Measurements from ENCODE around the gene IL6R. TPM values are rescaled to one million over a fixed set of nuclear protein-coding genes. Genes with fewer than 3 reads are reported as not detected.

IL6R gene
- total and polyA plus RNA-seq, 2 of the 4 experiments (the other 2 are of a cell fraction): 5.3 to 9.5 TPM

DNA sequence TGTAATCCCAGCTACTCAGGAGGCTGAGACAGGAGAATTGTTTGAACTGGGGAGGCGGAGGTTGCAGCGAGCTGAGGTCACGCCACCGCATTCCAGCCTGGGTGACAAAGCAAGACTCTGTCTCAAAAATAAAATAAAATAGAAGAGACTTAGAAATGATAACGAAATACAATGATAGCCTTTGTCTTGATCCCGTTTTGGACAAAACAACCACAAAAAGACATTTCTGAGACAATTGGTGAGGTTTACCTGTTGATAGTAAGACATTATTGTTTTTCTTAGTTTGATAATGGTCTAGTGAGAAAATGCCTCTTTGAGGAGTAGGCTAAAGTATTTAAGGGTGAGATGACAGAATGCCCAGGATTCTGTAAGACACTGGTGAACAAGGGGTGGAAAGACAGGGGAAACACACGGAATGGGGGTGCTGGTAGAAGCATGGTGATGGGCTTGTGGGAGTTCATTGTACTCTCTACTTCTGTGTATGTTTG, 109.0 kb downstream of the IL6R start:
- no peak for DNase-seq
- H4K5ac ChIP-seq (ENCODE audit: low read depth, low read length): no peak overlapping the region
- H4K91ac ChIP-seq (ENCODE audit: insufficient read depth, low read depth, low read length): no peak overlapping the region
- no peaks in the 10 kb centered on the region for H3K79me1 ChIP-seq (ENCODE audit: low read depth in 1 of 2, low read length in 2 of 2)
- no peaks in the 10 kb centered on the region for H3K36me3 ChIP-seq (ENCODE audit: control insufficient read depth, insufficient read depth, low read length)
- H2BK5ac ChIP-seq (ENCODE audit: low read depth, low read length, poor library complexity, severe bottlenecking): no peak overlapping the region
- H3K4me1 ChIP-seq (ENCODE audit: control insufficient read depth, insufficient read depth, low read length): no peaks in the 10 kb centered on the region
- no CpG with 5 or more reads among the region's 7 CpGs for WGBS, 2 experiments (ENCODE audit: extremely low coverage in 2 of 2, insufficient read length in 1 of 2)
- no peak overlapping the region for H2BK120ac ChIP-seq (ENCODE audit: low read depth, low read length)
- H3K14ac ChIP-seq (replicated peaks; ENCODE audit: low read depth, low read length): no peak overlapping the region
- H2BK15ac ChIP-seq (ENCODE audit: low read depth, low read length): no peak overlapping the region
- peaks cover 41% of the 10 kb centered on the region for H3K27me3 ChIP-seq (ENCODE audit: control insufficient read depth, insufficient read depth, low read length)
- H2AK5ac ChIP-seq (ENCODE audit: low read depth, low read length): no peak overlapping the region
- H3K4me3 ChIP-seq (ENCODE audit: insufficient read depth, low read depth, low read length): no peak overlapping the region
- H2AFZ ChIP-seq (replicated peaks; ENCODE audit: low read length, poor library complexity): no peak overlapping the region
- H3K4ac ChIP-seq (ENCODE audit: low read depth, low read length): no peak overlapping the region
- no peak overlapping the region for H2BK20ac ChIP-seq (ENCODE audit: low read depth, low read length)
- dilution Hi-C loops (cut with HindIII; ENCODE audit: low sequenced_read_pairs, unreplicated experiment) (no loop called here), intact Hi-C loops (cut with micrococcal nuclease) (no loop called here), in situ Hi-C loops (cut with MboI; ENCODE audit: low sequenced_read_pairs) (no loop called here)
- no peak overlapping the region for H3K9ac ChIP-seq (ENCODE audit: low read depth, low read length)
- H3K18ac ChIP-seq (ENCODE audit: low read depth, low read length): no peak overlapping the region
- BruUV-seq (replicated peaks): no TSS peak
- ATAC-seq (ENCODE audit: low read depth): no peak
- H4K8ac ChIP-seq (ENCODE audit: low read depth in 2 of 2, low read length in 2 of 2): no peak overlapping the region
- no peaks in the 10 kb centered on the region for H3K9me3 ChIP-seq (ENCODE audit: control insufficient read depth, insufficient read depth, low read length)
- H3K4me2 ChIP-seq (ENCODE audit: low read depth, low read length): no peak overlapping the region
- H2AK9ac ChIP-seq (replicated peaks; ENCODE audit: low read depth, low read length, poor library complexity): no peak overlapping the region
- CTCF ChIA-PET: no interaction called here
- H3K9me1 ChIP-seq (ENCODE audit: insufficient read depth, low read length): no peaks in the 10 kb centered on the region
- no peak overlapping the region for H3K27ac ChIP-seq (ENCODE audit: insufficient read depth, low read length)
- H3K23ac ChIP-seq (ENCODE audit: low read depth, low read length): no peak overlapping the region
- H3K56ac ChIP-seq (ENCODE audit: extremely low read depth, insufficient read depth, low read length): no peak overlapping the region
- TF ChIP-seq RAD21 (IDR thresholded peaks at IDR 0.05; ENCODE audit: low read length) (no peak), MAFK (IDR thresholded peaks at IDR 0.05; ENCODE audit: low read depth, low read length) (no peak)
- POLR2A ChIA-PET (ENCODE audit: unreplicated experiment): no interaction called here
- no peaks in the 10 kb centered on the region; the same call in 1 of the 2 replicates for H4K20me1 ChIP-seq (ENCODE audit: insufficient read depth, low read length)

Data from IMR-90 (cell line).